GM12892 (cell line): Measurements from ENCODE around the gene PIGC.

Experiments
- POLR2A ChIP-seq: IDR thresholded peaks from 2 replicates; pipeline ENCODE4 v1.6.1; 2011; ENCODE audit warnings: low read depth, low read length, control low read depth
- TAF1 ChIP-seq: IDR thresholded peaks from 2 replicates; pipeline ENCODE4 v1.6.1; 2011; ENCODE audit warnings: low read depth, mild to moderate bottlenecking, control low read depth, low read length, borderline replicate concordance

DNA sequence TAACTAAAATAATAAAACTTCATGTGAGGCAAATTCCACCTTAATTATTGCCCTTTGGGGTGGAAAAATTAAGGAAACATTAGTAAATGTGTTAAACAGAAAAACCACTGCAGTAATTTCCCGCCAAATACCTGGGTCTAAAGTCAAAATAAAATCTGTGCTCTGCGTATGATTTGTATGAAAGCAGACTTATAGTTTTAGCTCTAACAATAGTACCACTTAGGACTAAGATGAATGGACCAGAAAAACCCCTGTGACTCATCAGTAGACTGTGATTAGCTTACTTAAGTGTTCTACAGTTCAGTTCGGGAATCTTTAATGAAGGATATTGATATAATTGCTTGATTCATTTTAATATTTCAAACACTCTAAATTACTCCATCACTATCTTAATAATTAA, 46.6 kb downstream of the PIGC start:
- TF ChIP-seq POLR2A (no peak), TAF1 (no peak)
